Stimulated activated CD8-positive, alpha-beta memory T cell treated with anti-CD3 and anti-CD28 coated beads, Interleukin-15, amount 100 ng/mL, for 24 hours (primary cell): ENCODE measurements around the gene KCNAB1.

ENCODE experiments used
- DNase-seq: peaks from one replicate; pipeline ENCODE4 v3.0.0-alpha.2; 2020; ENCODE audit warnings: low read depth

The KCNAB1 gene

DNA sequence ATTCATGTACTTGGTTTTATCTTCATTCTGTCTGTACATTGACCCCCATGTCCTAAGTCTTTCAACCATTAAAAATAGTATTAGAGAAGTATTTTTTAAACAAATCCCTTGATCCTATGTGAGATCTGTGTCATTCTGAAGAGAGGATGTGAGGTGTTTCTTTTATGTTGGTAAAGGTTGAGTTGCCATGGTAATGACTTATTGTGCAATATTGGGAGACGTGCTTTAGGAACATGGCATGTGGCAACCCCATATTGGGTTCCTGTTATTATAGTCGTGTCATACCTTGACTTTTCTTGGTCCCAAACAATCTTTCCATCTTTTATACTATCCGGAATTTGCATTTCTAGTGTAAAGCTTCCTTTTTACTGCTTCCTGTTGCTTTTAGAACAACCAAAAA, 203.1 kb downstream of the KCNAB1 start:
- no peak for DNase-seq

DNA sequence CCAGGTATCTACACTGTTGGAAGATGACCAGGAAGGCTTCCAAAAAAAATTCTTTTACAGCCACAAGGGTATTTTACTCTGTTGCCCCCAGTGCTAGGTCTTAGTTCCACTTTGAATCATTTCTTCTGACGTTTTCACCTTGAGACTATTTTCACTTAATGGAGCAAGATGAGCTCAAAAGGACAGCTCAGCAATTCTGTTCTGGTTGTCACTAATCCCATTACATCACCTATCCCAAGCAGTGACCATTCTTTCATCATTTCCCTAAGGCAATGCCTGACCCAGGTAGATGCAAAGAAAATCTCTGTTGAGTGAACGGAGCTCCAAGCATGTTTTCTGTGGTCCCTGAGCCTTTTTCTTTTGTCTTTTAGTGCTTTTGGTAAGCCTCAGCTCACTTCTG, 210.0 kb downstream of the KCNAB1 start:
- no peak for DNase-seq

- no peak for DNase-seq
Measured at GRCh38 chr3:156332304-156332703, 211.9 kb downstream of the KCNAB1 start.

DNA sequence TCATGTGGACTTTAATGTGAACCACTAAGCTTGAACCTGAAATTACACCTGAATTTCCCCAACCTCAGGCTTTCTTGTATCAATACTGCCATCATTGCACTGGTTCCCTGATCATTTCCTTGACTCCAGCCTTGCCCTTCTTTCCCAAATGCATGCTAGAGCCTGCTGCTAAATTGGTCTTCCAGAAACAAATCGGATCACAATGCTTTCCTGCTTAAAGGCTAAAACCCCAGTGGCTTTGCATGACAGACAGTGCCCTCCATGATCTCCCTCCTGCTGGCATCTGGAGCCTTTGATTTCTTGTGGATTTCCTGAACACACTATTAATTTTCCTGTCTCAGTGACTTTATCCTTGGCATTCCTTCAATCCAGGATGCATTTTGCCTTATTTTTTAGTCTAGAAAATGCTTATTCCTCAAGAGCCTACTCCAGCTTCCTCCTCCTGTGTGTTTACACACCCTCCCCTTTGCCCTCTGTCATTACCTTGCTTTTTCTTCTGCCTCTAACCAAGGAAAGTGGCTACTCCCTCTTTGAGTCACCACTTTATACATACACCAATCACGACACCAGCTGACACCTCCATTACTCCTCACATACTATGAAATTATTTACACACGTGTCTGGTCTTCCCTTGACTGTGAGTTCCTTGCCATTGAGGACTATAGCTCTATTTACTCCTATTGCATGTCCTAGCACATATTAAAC, 214.6 kb downstream of the KCNAB1 start:
- no peak for DNase-seq

GRCh38 chr3:156339491-156339890, 219.1 kb downstream of the KCNAB1 start:
- DNase-seq: no peak

GRCh38 chr3:156341332-156341731, 221.0 kb downstream of the KCNAB1 start:
- no peak for DNase-seq

GRCh38 chr3:156341831-156342416, 221.5 kb downstream of the KCNAB1 start:
- DNase-seq: no peak

DNA sequence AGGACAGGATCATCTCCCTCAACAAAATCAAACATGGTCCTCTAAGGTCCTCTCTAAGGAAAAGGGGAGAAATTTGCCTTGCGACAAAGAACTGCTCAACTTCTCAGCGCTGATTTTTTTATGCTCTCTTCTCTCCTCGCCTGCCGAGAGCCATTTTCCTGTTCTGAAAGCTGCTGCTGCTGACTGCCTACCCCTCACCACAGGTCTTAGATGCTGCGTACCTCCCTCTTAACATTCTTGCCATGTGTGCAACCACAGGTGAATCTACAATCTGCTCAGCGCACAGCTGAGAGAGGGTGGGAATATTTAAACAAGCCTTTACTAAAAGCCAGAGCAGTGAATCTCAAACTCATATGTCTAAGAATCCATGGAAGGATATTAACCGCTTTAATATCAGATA, 223.8 kb downstream of the KCNAB1 start:
- DNase-seq: no peak

- DNase-seq: no peak
Measured at GRCh38 chr3:156349111-156349510, 228.7 kb downstream of the KCNAB1 start.

DNA sequence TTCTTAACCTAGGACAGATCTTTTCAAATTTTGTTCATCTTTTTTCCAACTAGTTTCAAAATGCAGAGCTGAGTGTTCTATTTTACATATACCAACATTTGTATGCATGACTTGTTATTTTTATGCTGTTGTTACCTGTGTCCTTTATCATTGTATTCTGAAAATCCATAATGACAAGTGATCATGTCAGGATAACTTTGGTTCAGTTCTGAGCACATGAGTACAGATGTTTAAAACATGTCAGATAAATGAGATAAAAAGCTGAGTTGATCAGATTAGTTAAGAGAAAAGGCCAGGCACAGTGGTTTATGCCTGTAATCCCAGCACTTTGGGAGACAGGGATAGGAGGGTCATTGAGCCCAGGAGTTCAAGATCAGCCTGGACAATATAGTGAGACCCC, 229.6 kb downstream of the KCNAB1 start:
- DNase-seq: no peak

GRCh38 chr3:156350781-156351180, 230.4 kb downstream of the KCNAB1 start:
- no peak for DNase-seq

- DNase-seq: no peak
Measured at GRCh38 chr3:156351783-156352182, 231.4 kb downstream of the KCNAB1 start.

GRCh38 chr3:156352728-156353127, 232.3 kb downstream of the KCNAB1 start:
- no peak for DNase-seq

GRCh38 chr3:156353563-156353962, 233.2 kb downstream of the KCNAB1 start:
- no peak for DNase-seq

- no peak for DNase-seq
Measured at GRCh38 chr3:156356537-156357363, 236.4 kb downstream of the KCNAB1 start.

GRCh38 chr3:156358232-156358631, 237.9 kb downstream of the KCNAB1 start:
- no peak for DNase-seq

- DNase-seq: no peak
Measured at GRCh38 chr3:156359368-156359767, 239.0 kb downstream of the KCNAB1 start.

GRCh38 chr3:156360083-156360482, 239.7 kb downstream of the KCNAB1 start:
- DNase-seq: no peak

- no peak for DNase-seq
Measured at GRCh38 chr3:156360963-156361362, 240.6 kb downstream of the KCNAB1 start.

DNA sequence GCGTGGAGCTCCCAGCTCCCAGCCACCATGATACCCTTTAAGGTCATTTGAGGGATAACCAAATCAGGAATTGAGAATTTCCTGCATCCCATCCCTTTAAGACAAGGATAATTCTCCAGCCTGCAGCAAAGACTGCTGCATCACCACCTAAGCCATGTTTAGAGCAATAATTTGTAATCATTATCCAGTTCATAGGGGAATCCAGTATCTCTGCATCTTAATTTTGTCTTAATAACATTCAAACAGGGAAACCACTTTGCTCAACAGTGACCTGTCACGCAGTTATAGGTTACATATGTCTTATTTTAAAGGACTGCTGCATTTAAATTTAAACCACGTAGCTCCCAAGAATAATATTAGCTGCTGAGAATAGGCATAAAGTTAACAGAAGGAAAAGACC, 246.2 kb downstream of the KCNAB1 start:
- no peak for DNase-seq

GRCh38 chr3:156368189-156368588, 247.8 kb downstream of the KCNAB1 start:
- DNase-seq: no peak

GRCh38 chr3:156371701-156372100, 251.3 kb downstream of the KCNAB1 start:
- no peak for DNase-seq

GRCh38 chr3:156373095-156373494, 252.7 kb downstream of the KCNAB1 start:
- DNase-seq: no peak
